Osteoblast (primary cell): Measurements from ENCODE around the gene LOXL1. TPM values are rescaled to one million over a fixed set of nuclear protein-coding genes. Genes with fewer than 3 reads are reported as not detected.

ENCODE experiments used
- DNase-seq: peaks from one replicate; pipeline ENCODE4 v3.0.0; 2011; ENCODE audit warnings: low spot score, mixed read lengths; ENCODE audit not compliant: insufficient read length; ENCODE audit errors: missing footprints
- H2AFZ ChIP-seq: 2 replicates; pipeline ENCODE4 v1.6.0; 2011; ENCODE audit warnings: mild to moderate bottlenecking, low read length
- H3K27ac ChIP-seq: 2 replicates; pipeline ENCODE4 v1.5.1; 2011; ENCODE audit warnings: mild to moderate bottlenecking, low read depth, low read length, moderate library complexity
- H3K27me3 ChIP-seq: 2 replicates; pipeline ENCODE4 v1.6.0; 2012; ENCODE audit warnings: mild to moderate bottlenecking, control low read depth, inconsistent platforms, low read length, moderate library complexity; ENCODE audit not compliant: insufficient read depth
- H3K36me3 ChIP-seq: 2 replicates; pipeline ENCODE4 v1.5.1; 2011; ENCODE audit warnings: mild to moderate bottlenecking, low read length, control low read depth, moderate library complexity; ENCODE audit not compliant: insufficient read depth
- H3K4me1 ChIP-seq: 2 replicates; pipeline ENCODE4 v1.5.1; 2011; ENCODE audit warnings: mild to moderate bottlenecking, low read length, control low read depth, moderate library complexity; ENCODE audit not compliant: insufficient read depth
- H3K4me2 ChIP-seq: 2 replicates; pipeline ENCODE4 v1.6.0; 2011; ENCODE audit warnings: mild to moderate bottlenecking, low read length; ENCODE audit not compliant: insufficient read depth
- H3K4me3 ChIP-seq: fragments of 200-600 bp; sonication (generic); 3 replicates; pipeline ENCODE4 v1.5.1; 2012; ENCODE audit warnings: mild to moderate bottlenecking, low read length, inconsistent platforms; ENCODE audit not compliant: insufficient read depth
- H3K79me2 ChIP-seq: 2 replicates; pipeline ENCODE4 v1.6.0; 2012; ENCODE audit warnings: mild to moderate bottlenecking, low read length, control low read depth, inconsistent platforms; ENCODE audit not compliant: insufficient read depth
- H3K9me3 ChIP-seq: 2 replicates; pipeline ENCODE4 v1.5.1; 2011; ENCODE audit warnings: low read depth, low read length, control low read depth
- H4K20me1 ChIP-seq: 2 replicates; pipeline ENCODE4 v1.6.0; 2012; ENCODE audit warnings: mild to moderate bottlenecking, low read length, control low read depth; ENCODE audit not compliant: insufficient read depth
- CTCF ChIP-seq: IDR thresholded peaks from 2 replicates; pipeline ENCODE4 v1.5.1; 2011; ENCODE audit warnings: mild to moderate bottlenecking, low read depth, low read length, moderate library complexity; ENCODE audit errors: extremely low read depth
- total RNA-seq: library from RNA; depleted of rRNA; stranded (reverse); fragments of >200 nt; gene quantifications from 2 replicates; pipeline ENCODE4 v1.2.3, GENCODE V29; 2012

LOXL1 gene
- total RNA-seq, 1 donor = 246 TPM

- peaks cover 46% of the 10 kb centered on the region for H3K4me1 ChIP-seq
Measured at GRCh38 chr15:73955861-73956742, 29.8 kb downstream of the LOXL1 start.

GRCh38 chr15:73956743-73957135 lies 30.5 kb downstream of the LOXL1 start:
- no peak for TF ChIP-seq CTCF
- H3K79me2 ChIP-seq = no peaks in the 10 kb centered on the region
- H3K36me3 ChIP-seq = peaks cover 16% of the 10 kb centered on the region
- H3K4me1 ChIP-seq = peaks cover 40% of the 10 kb centered on the region
- H4K20me1 ChIP-seq = no peaks in the 10 kb centered on the region
- H3K4me3 ChIP-seq = no peak overlapping the region
- peak overlapping the region; percentile 25 for H3K4me2 ChIP-seq
- no peaks in the 10 kb centered on the region for H3K9me3 ChIP-seq
- DNase-seq = peak; percentile 98
- H3K27ac ChIP-seq = peak overlapping the region; percentile 73
- no peak overlapping the region for H2AFZ ChIP-seq
- no peaks in the 10 kb centered on the region for H3K27me3 ChIP-seq

More at GRCh38 chr15:73955861-73956742, 29.8 kb downstream of the LOXL1 start:
- Histone ChIP-seq H3K9me3 (no peaks in the 10 kb centered on the region), H3K27ac (peak overlapping the region; percentile 73), H3K4me2 (peak overlapping the region; percentile 25), H3K79me2 (no peaks in the 10 kb centered on the region), H2AFZ (no peak overlapping the region), H3K36me3 (peaks cover 18% of the 10 kb centered on the region), H3K4me3 (no peak overlapping the region), H4K20me1 (no peaks in the 10 kb centered on the region), H3K27me3 (no peaks in the 10 kb centered on the region)
- peak; percentile 77 for DNase-seq
- TF ChIP-seq CTCF = no peak

GRCh38 chr15:73957276-73957675 lies 31.0 kb downstream of the LOXL1 start:
- H2AFZ ChIP-seq = no peak overlapping the region
- DNase-seq = peak; percentile 63
- H3K4me2 ChIP-seq = peak overlapping the region; percentile 25
- H3K4me3 ChIP-seq = no peak overlapping the region
- H3K4me1 ChIP-seq = peaks cover 40% of the 10 kb centered on the region
- H3K36me3 ChIP-seq = peaks cover 11% of the 10 kb centered on the region
- H3K27me3 ChIP-seq = no peaks in the 10 kb centered on the region
- no peaks in the 10 kb centered on the region for H4K20me1 ChIP-seq
- H3K79me2 ChIP-seq = no peaks in the 10 kb centered on the region
- H3K27ac ChIP-seq = peak overlapping the region; percentile 73
- TF ChIP-seq CTCF = no peak
- H3K9me3 ChIP-seq = no peaks in the 10 kb centered on the region

- Histone ChIP-seq H3K27ac (peak overlapping the region; percentile 73), H3K9me3 (no peaks in the 10 kb centered on the region), H3K36me3 (peaks cover 6% of the 10 kb centered on the region), H3K4me3 (no peak overlapping the region), H4K20me1 (no peaks in the 10 kb centered on the region), H3K4me2 (no peak overlapping the region), H2AFZ (no peak overlapping the region), H3K79me2 (no peaks in the 10 kb centered on the region), H3K4me1 (peaks cover 43% of the 10 kb centered on the region), H3K27me3 (no peaks in the 10 kb centered on the region)
- peak; percentile 11 for DNase-seq
- no peak for TF ChIP-seq CTCF
Measured at GRCh38 chr15:73957785-73958184, 31.5 kb downstream of the LOXL1 start.
